Skeletal muscle cell (primary cell): ENCODE measurements around the gene SSC5D.
"Not testable (repeated sequence)": the region's sequence is repeated elsewhere in the genome, so short reads cannot be mapped to it uniquely, and the experiment has no call there.

ENCODE experiments used
- DNase-seq: peaks from one replicate; pipeline ENCODE4 v3.0.0-alpha.2; 2010; ENCODE audit warnings: low read depth
- H3K4me3 ChIP-seq: 2 replicates; pipeline ENCODE4 v1.5.1; 2011; ENCODE audit warnings: low read depth, mild to moderate bottlenecking, control low read depth, low read length, moderate library complexity

Gene SSC5D

GRCh38 chr19:55487924-55488687 is at the start of gene SSC5D:
Gene SSC5D, plus strand, starts transcription at chr19:55488436. Its CDS starts 154 bp downstream, at chr19:55488590.
- no peak for DNase-seq
- H3K4me3 ChIP-seq, result peak within 1 kb of the TSS; percentile 41

DNA sequence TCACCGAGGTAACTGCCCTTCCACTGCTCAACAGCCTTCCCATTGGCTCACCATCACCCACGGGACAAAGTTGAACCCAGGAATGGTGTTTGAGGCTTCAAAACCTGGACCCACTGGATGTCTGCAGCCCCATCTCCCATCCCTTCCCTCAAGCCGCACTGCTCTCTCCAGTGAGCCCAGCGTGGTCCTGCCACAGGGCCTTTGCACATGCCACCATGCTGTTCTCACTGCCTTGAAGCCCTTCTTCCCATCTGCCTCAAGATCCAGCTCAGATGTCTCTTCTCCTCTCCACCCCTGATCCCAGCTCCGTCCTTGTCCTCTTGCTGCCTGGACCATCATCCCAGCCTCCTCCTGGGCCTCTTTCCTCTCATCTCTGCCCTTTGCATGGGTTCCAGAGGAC is 49.2 kb upstream of the SSC5D start:
- DNase-seq, result no peak
- no peak overlapping the region for H3K4me3 ChIP-seq

DNA sequence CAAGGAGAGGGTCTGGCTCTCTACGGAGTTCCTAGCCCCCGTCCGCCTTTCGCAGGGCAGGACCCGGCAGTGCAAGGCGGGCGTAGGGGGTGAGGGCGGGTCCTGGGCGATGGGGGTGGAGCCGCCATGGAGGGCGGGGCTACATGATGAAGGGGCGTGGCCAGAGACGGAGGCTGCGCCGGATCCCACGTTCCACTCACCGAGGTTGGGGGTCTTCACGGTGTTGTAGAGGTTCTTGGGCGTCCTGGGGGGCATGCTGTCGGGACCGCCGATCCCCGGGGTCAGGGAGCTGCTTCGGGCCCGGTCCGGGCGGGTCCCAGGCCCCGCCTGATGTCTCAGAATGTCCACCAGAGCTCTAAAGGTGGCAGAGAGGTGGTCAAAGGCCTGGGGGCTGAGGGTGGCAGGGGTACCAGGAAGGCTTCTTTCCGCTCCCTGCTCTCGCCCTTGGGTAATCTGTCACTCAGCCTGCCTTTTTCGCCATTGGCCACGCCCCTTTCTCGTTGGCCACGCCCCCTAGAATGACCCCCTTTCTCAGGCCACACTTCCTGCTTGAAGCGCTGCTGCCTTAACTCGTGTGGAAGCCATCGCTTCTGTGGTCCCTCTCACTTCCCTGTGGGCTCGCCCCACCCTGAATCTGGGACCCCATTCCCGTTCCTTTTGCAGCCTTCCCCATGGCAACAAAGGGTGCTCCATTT is 47.7 kb upstream of the SSC5D start:
- no peak overlapping the region for H3K4me3 ChIP-seq
- no peak for DNase-seq

- H3K4me3 ChIP-seq, result no peak overlapping the region
These were observed 46.9 kb upstream of the SSC5D start for GRCh38 chr19:55441319-55441691.

GRCh38 chr19:55441692-55442321 is 46.4 kb upstream of the SSC5D start:
- no peak overlapping the region for H3K4me3 ChIP-seq
- DNase-seq, result no peak

More at GRCh38 chr19:55441319-55441691, 46.9 kb upstream of the SSC5D start:
- DNase-seq, result no peak

- DNase-seq, result no peak
- H3K4me3 ChIP-seq, result no peak overlapping the region
These were observed 45.8 kb upstream of the SSC5D start for GRCh38 chr19:55442372-55442961.

GRCh38 chr19:55443045-55443823 is 45.0 kb upstream of the SSC5D start, which contains the start of gene SHISA7:
Gene SHISA7, minus strand, starts transcription at chr19:55443300. Its CDS starts 437 bp downstream, at chr19:55442863.
- no peak for DNase-seq
- H3K4me3 ChIP-seq, result no peak within 1 kb of the TSS

- no peak overlapping the region for H3K4me3 ChIP-seq
- no peak for DNase-seq
These were observed 44.3 kb upstream of the SSC5D start for GRCh38 chr19:55443824-55444480.

GRCh38 chr19:55444646-55445045 is 43.6 kb upstream of the SSC5D start:
- H3K4me3 ChIP-seq, result no peak overlapping the region
- no peak for DNase-seq

- no peak overlapping the region for H3K4me3 ChIP-seq
- DNase-seq, result no peak
These were observed 42.2 kb upstream of the SSC5D start for GRCh38 chr19:55446060-55446459.

- H3K4me3 ChIP-seq, result no peak overlapping the region
- no peak for DNase-seq
These were observed 40.6 kb upstream of the SSC5D start for GRCh38 chr19:55447421-55448174.

- H3K4me3 ChIP-seq, DNase-seq: not testable (repeated sequence)
These were observed 40.1 kb upstream of the SSC5D start for GRCh38 chr19:55448175-55448490.

DNA sequence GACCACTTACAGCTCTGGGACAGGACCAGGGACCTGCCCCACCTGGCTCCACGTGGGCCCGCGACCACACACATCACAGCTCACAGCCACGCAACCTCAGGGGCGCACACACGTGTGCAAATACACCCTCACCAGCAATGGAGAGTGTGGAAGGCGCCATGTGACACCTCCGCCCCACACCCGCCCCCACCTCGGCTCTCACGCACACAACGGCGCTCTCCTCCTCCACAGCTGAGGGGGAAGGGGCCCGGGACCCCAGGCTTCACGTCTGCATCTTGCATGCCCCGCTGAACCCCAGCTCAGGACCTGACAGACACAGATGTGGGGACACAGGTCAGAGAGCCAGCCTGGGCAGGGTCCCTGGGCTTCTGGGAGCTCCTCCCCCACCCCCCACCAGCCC is 38.8 kb upstream of the SSC5D start:
- no peak for DNase-seq
- H3K4me3 ChIP-seq, result no peak overlapping the region

DNA sequence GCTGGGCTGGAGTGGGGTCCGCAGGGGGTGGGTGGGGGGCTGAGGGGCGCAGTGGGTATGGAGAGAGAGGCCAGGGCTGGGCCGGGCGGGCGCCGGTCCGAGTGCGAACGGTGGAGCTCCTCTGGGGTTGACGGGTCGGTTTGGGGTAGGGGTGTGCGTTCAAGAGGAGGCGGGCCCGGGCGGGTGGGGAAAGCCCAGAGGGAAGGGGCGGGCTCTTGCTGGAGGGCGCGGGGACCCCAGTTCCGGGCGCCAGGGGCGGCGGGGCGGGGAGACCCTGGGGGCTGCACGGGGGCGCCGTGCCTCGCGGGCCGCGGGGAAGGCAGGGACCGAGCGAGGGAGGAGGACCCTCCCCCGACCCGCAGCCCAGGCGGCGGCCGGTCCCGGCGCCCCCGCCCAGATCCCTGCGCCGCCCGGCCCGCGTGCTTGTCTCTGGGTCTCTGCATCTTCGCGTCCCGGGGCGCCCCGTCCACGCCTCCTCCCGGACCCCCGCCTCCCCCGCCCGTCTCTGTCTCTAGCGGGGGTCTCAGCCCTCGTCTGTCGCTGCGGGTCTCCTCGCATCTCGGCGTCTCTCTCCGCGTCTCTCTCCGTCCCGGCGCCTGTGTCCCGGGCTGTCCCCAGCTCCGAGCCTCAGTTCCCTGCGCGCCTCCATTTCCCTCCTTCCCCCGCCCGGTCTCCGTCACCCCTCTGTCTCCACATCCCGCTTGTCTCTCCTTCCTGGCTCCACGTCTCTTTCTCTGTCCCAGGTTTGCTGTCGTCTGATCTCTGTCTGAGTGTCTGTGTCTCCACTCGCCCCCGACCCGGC is 36.9 kb upstream of the SSC5D start:
- H3K4me3 ChIP-seq, result peak overlapping the region; percentile 30
- DNase-seq, result no peak

GRCh38 chr19:55451965-55452748 is 36.1 kb upstream of the SSC5D start:
- no peak for DNase-seq
- H3K4me3 ChIP-seq, result peak overlapping the region; percentile 30

DNA sequence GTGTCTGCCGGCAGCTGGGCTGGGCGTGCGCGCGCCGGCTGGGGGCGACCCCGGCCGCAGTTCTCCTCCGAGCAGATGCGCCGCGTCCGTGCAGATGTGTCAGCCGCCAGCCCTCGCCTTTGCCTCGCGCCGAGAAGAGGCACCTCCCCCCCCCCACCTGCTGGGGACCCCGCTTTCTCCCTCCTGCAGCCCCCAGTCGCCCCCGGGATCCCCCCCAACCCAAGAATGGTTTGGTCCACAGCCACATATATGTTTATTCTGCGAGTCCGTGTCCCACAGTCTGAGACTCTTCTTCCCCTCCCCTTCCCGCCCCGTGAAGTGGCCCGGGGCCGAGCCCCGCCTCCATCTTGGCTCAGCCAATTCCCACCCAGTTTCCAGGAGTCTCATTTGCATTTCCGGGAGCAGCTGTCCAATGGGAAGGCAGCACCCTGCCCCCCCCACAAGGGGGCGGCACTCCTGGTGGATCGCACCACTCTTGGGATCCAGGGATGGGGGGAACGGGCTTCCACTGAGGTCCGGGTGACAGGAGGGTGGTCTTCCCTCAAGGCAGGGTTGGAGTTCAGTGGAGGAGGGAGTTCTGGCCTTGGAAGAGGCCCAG is 35.4 kb upstream of the SSC5D start:
- no peak for DNase-seq

More for the DNA sequence above, 35.4 kb upstream of the SSC5D start:
- H3K4me3 ChIP-seq, result peak overlapping the region; percentile 30
